ENCODE measurements around the gene BLOC1S1.
A peak's percentile ranks its signal among the peaks of the same experiment; 100 is the strongest.

Gene BLOC1S1

GRCh38 chr12:55716582-55716957 lies 724 bp downstream of the BLOC1S1 start:
- peak; percentile 0 for TF ChIP-seq CTCF (IDR thresholded peaks at IDR 0.05; ENCODE audit: low read depth, low read length)

GRCh38 chr12:55717011-55718007 lies 1.5 kb downstream of the BLOC1S1 start:
- DNase-seq (ENCODE audit: low read depth in 2 of 2) = peak in 1 of 2 donors; percentile 75
- H3K4me3 ChIP-seq (replicated peaks in 1 of 2; ENCODE audit: low read depth in 2 of 2, low read length in 2 of 2) = peak overlapping the region; percentile 66 to 72
- no peak for TF ChIP-seq CTCF (IDR thresholded peaks at IDR 0.05; ENCODE audit: low read depth, low read length)

More at GRCh38 chr12:55716582-55716957, 724 bp downstream of the BLOC1S1 start:
- H3K4me3 ChIP-seq (replicated peaks in 1 of 2; ENCODE audit: low read depth in 2 of 2, low read length in 2 of 2) = peak overlapping the region; percentile 66 to 72
- DNase-seq (ENCODE audit: low read depth in 2 of 2) = no peak

- H3K4me3 ChIP-seq (replicated peaks in 1 of 2; ENCODE audit: low read depth in 2 of 2, low read length in 2 of 2) = no peak overlapping the region
- peak; percentile 15 to 43 for DNase-seq (ENCODE audit: low read depth in 2 of 2)
- TF ChIP-seq CTCF (IDR thresholded peaks at IDR 0.05; ENCODE audit: low read depth, low read length) = no peak
Observed at GRCh38 chr12:55718015-55718414, 2.2 kb downstream of the BLOC1S1 start.

GRCh38 chr12:55718624-55719275 lies 2.9 kb downstream of the BLOC1S1 start:
- DNase-seq (ENCODE audit: low read depth in 2 of 2) = peak; percentile 57 to 66
- TF ChIP-seq CTCF (IDR thresholded peaks at IDR 0.05; ENCODE audit: low read depth, low read length) = no peak
- H3K4me3 ChIP-seq (replicated peaks in 1 of 2; ENCODE audit: low read depth in 2 of 2, low read length in 2 of 2) = no peak overlapping the region

- DNase-seq (ENCODE audit: low read depth in 2 of 2) = no peak
- no peak overlapping the region for H3K4me3 ChIP-seq (replicated peaks in 1 of 2; ENCODE audit: low read depth in 2 of 2, low read length in 2 of 2)
Observed at GRCh38 chr12:55719371-55719770, 3.5 kb downstream of the BLOC1S1 start.

More at GRCh38 chr12:55719371-55719770, 3.5 kb downstream of the BLOC1S1 start:
- no peak for TF ChIP-seq CTCF (IDR thresholded peaks at IDR 0.05; ENCODE audit: low read depth, low read length)
